ENCODE data around the gene CPEB3.
"Not testable (repeated sequence)": the region's sequence is repeated elsewhere in the genome, so short reads cannot be mapped to it uniquely, and the experiment has no call there.

Gene CPEB3

GRCh38 chr10:92267343-92267742 lies 23.5 kb downstream of the CPEB3 start:
- no peak for DNase-seq (ENCODE audit: low read depth, low spot score)

- DNase-seq (ENCODE audit: low read depth, low spot score) = no peak
Measured at GRCh38 chr10:92265687-92266258, 25.1 kb downstream of the CPEB3 start.

GRCh38 chr10:92264249-92264648 lies 26.6 kb downstream of the CPEB3 start:
- no peak for DNase-seq (ENCODE audit: low read depth, low spot score)

- no peak for DNase-seq (ENCODE audit: low read depth, low spot score)
Measured at GRCh38 chr10:92263396-92263795, 27.5 kb downstream of the CPEB3 start.

GRCh38 chr10:92248566-92248965 lies 42.3 kb downstream of the CPEB3 start:
- no peak for DNase-seq (ENCODE audit: low read depth, low spot score)

GRCh38 chr10:92244796-92245195 lies 46.1 kb downstream of the CPEB3 start:
- DNase-seq (ENCODE audit: low read depth, low spot score) = no peak

GRCh38 chr10:92242910-92243671 lies 47.8 kb downstream of the CPEB3 start:
- no peak for DNase-seq (ENCODE audit: low read depth, low spot score)

- no peak for DNase-seq (ENCODE audit: low read depth, low spot score)
Measured at GRCh38 chr10:92242380-92242779, 48.5 kb downstream of the CPEB3 start.

GRCh38 chr10:92241501-92241900 lies 49.4 kb downstream of the CPEB3 start:
- DNase-seq (ENCODE audit: low read depth, low spot score) = no peak

GRCh38 chr10:92241158-92241500 lies 49.7 kb downstream of the CPEB3 start:
- DNase-seq (ENCODE audit: low read depth, low spot score) = no peak

GRCh38 chr10:92240289-92241157 lies 50.4 kb downstream of the CPEB3 start:
- DNase-seq (ENCODE audit: low read depth, low spot score) = no peak

- DNase-seq (ENCODE audit: low read depth, low spot score) = no peak
Measured at GRCh38 chr10:92239600-92240288, 51.1 kb downstream of the CPEB3 start.

- DNase-seq (ENCODE audit: low read depth, low spot score) = no peak
Measured at GRCh38 chr10:92239151-92239599, 51.7 kb downstream of the CPEB3 start.

GRCh38 chr10:92238586-92239098 lies 52.2 kb downstream of the CPEB3 start:
- DNase-seq (ENCODE audit: low read depth, low spot score) = no peak

- no peak for DNase-seq (ENCODE audit: low read depth, low spot score)
Measured at GRCh38 chr10:92238054-92238585, 52.8 kb downstream of the CPEB3 start.

- DNase-seq (ENCODE audit: low read depth, low spot score) = no peak
Measured at GRCh38 chr10:92231196-92231595, 59.7 kb downstream of the CPEB3 start.

- no peak for DNase-seq (ENCODE audit: low read depth, low spot score)
Measured at GRCh38 chr10:92222603-92223262, 68.1 kb downstream of the CPEB3 start.

- no peak for DNase-seq (ENCODE audit: low read depth, low spot score)
Measured at GRCh38 chr10:92219559-92219958, 71.3 kb downstream of the CPEB3 start.

- DNase-seq (ENCODE audit: low read depth, low spot score) = no peak
Measured at GRCh38 chr10:92218569-92218968, 72.3 kb downstream of the CPEB3 start.

GRCh38 chr10:92216608-92217007 lies 74.3 kb downstream of the CPEB3 start:
- not testable (repeated sequence) for DNase-seq (ENCODE audit: low read depth, low spot score)

GRCh38 chr10:92215222-92215621 lies 75.7 kb downstream of the CPEB3 start:
- not testable (repeated sequence) for DNase-seq (ENCODE audit: low read depth, low spot score)

Data from brain pericyte (primary cell).